Omental fat pad (tissue), 4 donors: ENCODE data around the gene SLC7A9. TPM values are rescaled to one million over a fixed set of nuclear protein-coding genes. Genes with fewer than 3 reads are reported as not detected.

Source experiments
- ATAC-seq: fragments of 150-250 bp; one replicate; pipeline ENCODE4 v1.9.1; 2016; ENCODE audit warnings: mild to moderate bottlenecking, moderate library complexity; ENCODE audit not compliant: low FRiP score
- DNase-seq: peaks from one replicate; pipeline ENCODE4 v3.0.0-alpha.2; 2019; ENCODE audit warnings: low spot score
- CTCF ChIP-seq, 3 donors: fragments of 450-650 bp; IDR thresholded peaks; one replicate each; pipeline ENCODE4 v1.5.1; 2016 to 2017; ENCODE audit warnings: antibody characterized with exemption in 3 of 3, mild to moderate bottlenecking in 3 of 3, moderate library complexity in 2 of 3
- total RNA-seq, 4 donors: library from RNA; depleted of rRNA; stranded (reverse); fragments of >200 nt; gene quantifications; one replicate each; pipeline ENCODE4 v1.1.0, GENCODE V29; 2016

The SLC7A9 gene
- total RNA-seq, 4 donors from 2014 or later: 0.36 to 1.4 TPM; not detected in 2

GRCh38 chr19:32813862-32814425, 55.6 kb downstream of the SLC7A9 start:
- ATAC-seq: no peak
- no peak for TF ChIP-seq CTCF (IDR thresholded peaks at IDR 0.05)
- DNase-seq: no peak

- ATAC-seq: no peak
- DNase-seq: no peak
- TF ChIP-seq CTCF (IDR thresholded peaks at IDR 0.05): no peak
Measured at GRCh38 chr19:32812571-32812970, 57.0 kb downstream of the SLC7A9 start.

- ATAC-seq (no peak), DNase-seq (no peak)
- no peak for TF ChIP-seq CTCF (IDR thresholded peaks at IDR 0.05)
Measured at GRCh38 chr19:32812036-32812435, 57.5 kb downstream of the SLC7A9 start.

GRCh38 chr19:32811151-32811550, 58.4 kb downstream of the SLC7A9 start:
- ATAC-seq: no peak
- TF ChIP-seq CTCF (IDR thresholded peaks at IDR 0.05): no peak
- DNase-seq: no peak

- no peak for DNase-seq
- ATAC-seq: no peak
- TF ChIP-seq CTCF (IDR thresholded peaks at IDR 0.05): no peak
Measured at GRCh38 chr19:32810452-32810851, 59.1 kb downstream of the SLC7A9 start.

GRCh38 chr19:32809754-32810153, 59.8 kb downstream of the SLC7A9 start:
- ATAC-seq (no peak), DNase-seq (no peak)
- TF ChIP-seq CTCF (IDR thresholded peaks at IDR 0.05): no peak

GRCh38 chr19:32809254-32809653, 60.3 kb downstream of the SLC7A9 start:
- no peak for ATAC-seq
- no peak for TF ChIP-seq CTCF (IDR thresholded peaks at IDR 0.05)

More at GRCh38 chr19:32809254-32809653, 60.3 kb downstream of the SLC7A9 start:
- DNase-seq: no peak
